K562 (cell line): ENCODE results near the gene POLR2J. TPM values are rescaled to one million over a fixed set of nuclear protein-coding genes. Genes with fewer than 3 reads are reported as not detected.

Experiments
- CXXC5 ChIP-seq: fragments of 250-450 bp; sonication (Bioruptor Pico); IDR thresholded peaks from 2 replicates; pipeline ENCODE4 v1.8.0; 2022; ENCODE audit warnings: inconsistent platforms, mild to moderate bottlenecking, moderate library complexity
- DACH1 ChIP-seq: fragments of 450-650 bp; IDR thresholded peaks from 2 replicates; pipeline ENCODE4 v1.6.1; 2018; ENCODE audit not compliant: partially characterized antibody
- ELF4 ChIP-seq: fragments of 450-650 bp; formaldehyde crosslinking; IDR thresholded peaks from 2 replicates; pipeline ENCODE4 v1.4.0; 2022; ENCODE audit warnings: missing genetic modification characterization
- FIP1L1 ChIP-seq: fragments of 200-400 bp; formaldehyde crosslinking; IDR thresholded peaks from 2 replicates; pipeline ENCODE4 v1.6.1; 2018; ENCODE audit warnings: mild to moderate bottlenecking, low read depth, low read length; ENCODE audit not compliant: poor library complexity, severe bottlenecking
- HMG20A ChIP-seq: fragments of 450-650 bp; formaldehyde crosslinking; conservative IDR thresholded peaks from 2 replicates; pipeline ENCODE4 v1.4.0; 2020; ENCODE audit warnings: mild to moderate bottlenecking, mixed read lengths
- JUND ChIP-seq, 2 experiments: IDR thresholded peaks; 2 replicates in 1 of 2; 3 replicates in 1 of 2; pipeline ENCODE4 v1.6.1; 2011; ENCODE audit warnings: borderline replicate concordance in 2 of 2, low read depth in 2 of 2, low read length in 2 of 2, improper control_type of control experiment in 1 of 2, missing biosample characterization in 1 of 2, missing genetic modification characterization in 1 of 2, missing genetic modification reagents in 1 of 2
- LEF1 ChIP-seq: fragments of 450-650 bp; IDR thresholded peaks from 2 replicates; pipeline ENCODE4 v1.6.1; 2016; ENCODE audit warnings: mild to moderate bottlenecking
- NFRKB ChIP-seq: fragments of 450-650 bp; IDR thresholded peaks from 2 replicates; pipeline ENCODE4 v1.6.1; 2016; ENCODE audit warnings: low read depth
- PHF8 ChIP-seq: fragments of 200-600 bp; sonication (generic); IDR thresholded peaks from 2 replicates; pipeline ENCODE4 v1.6.1; 2012; ENCODE audit warnings: mixed run types, mild to moderate bottlenecking, inconsistent platforms, low read length, moderate library complexity, borderline replicate concordance
- RFX5 ChIP-seq: IDR thresholded peaks from 2 replicates; pipeline ENCODE4 v1.6.1; 2011; ENCODE audit warnings: low read depth, mild to moderate bottlenecking, improper control_type of control experiment, low read length
- SIX5 ChIP-seq, 2 experiments: IDR thresholded peaks; 2 replicates each; pipeline ENCODE4 v1.6.1; 2011; ENCODE audit warnings: low read length in 2 of 2, borderline replicate concordance in 1 of 2, low read depth in 1 of 2, mild to moderate bottlenecking in 1 of 2, moderate library complexity in 1 of 2; ENCODE audit not compliant: insufficient read depth in 1 of 2
- TEAD1 ChIP-seq, 2 experiments: fragments of 450-650 bp in 1 of 2; sonication (generic) in 1 of 2; formaldehyde crosslinking; IDR thresholded peaks; 2 replicates each; pipeline versions ENCODE4 v1.4.0 to v1.8.0; 2020 to 2022; ENCODE audit warnings: mild to moderate bottlenecking in 2 of 2, missing genetic modification reagents in 1 of 2
- U2AF1 ChIP-seq: fragments of 200-400 bp; formaldehyde crosslinking; optimal IDR thresholded peaks from 2 replicates; pipeline ENCODE3; 2017; ENCODE audit warnings: mild to moderate bottlenecking, low read depth, low read length, moderate library complexity
- XRCC5 ChIP-seq: fragments of 200-400 bp; formaldehyde crosslinking; IDR thresholded peaks from 2 replicates; pipeline ENCODE4 v1.6.1; 2017; ENCODE audit warnings: low read depth, mild to moderate bottlenecking, low read length
- ZNF586 ChIP-seq: fragments of 450-650 bp; formaldehyde crosslinking; conservative IDR thresholded peaks from 2 replicates; pipeline ENCODE4 v1.4.0; 2020; ENCODE audit warnings: mild to moderate bottlenecking, moderate library complexity
- ZNF644 ChIP-seq: fragments of 200-800 bp; sonication (Bioruptor generic); IDR thresholded peaks from 2 replicates; pipeline ENCODE4 v1.6.1; 2016; ENCODE audit warnings: low read depth, missing genetic modification characterization, missing compliant biosample characterization
- ZNF79 ChIP-seq: fragments of 250-450 bp; sonication (Bioruptor Pico); IDR thresholded peaks from 2 replicates; pipeline ENCODE4 v1.4.0; 2020; ENCODE audit warnings: low read depth, mild to moderate bottlenecking, moderate library complexity
- polyA plus RNA-seq, 8 experiments: library from polyadenylated mRNA; depleted of rRNA in 4 of 8; stranded (reverse) in 5 of 8; unstranded in 3 of 8; fragments of >200 nt; fragmentation: Nextera tagmentation in 2 of 8; fragmentation: Illumina TruSeq in 1 of 8; extraction: Ambion mirVana in 2 of 8; extraction: Trizol in 1 of 8; gene quantifications; 2 replicates each; pipeline versions ENCODE4 v1.2.1 to v1.2.3, GENCODE V29; 2011 to 2014; ENCODE audit warnings: inconsistent platforms in 1 of 8, missing spikeins in 1 of 8
- total RNA-seq, 7 experiments: library from RNA; depleted of rRNA in 6 of 7; stranded (reverse); fragments of >200 nt in 6 of 7; fragmentation: Illumina TruSeq in 2 of 7; extraction: Trizol in 2 of 7; gene quantifications; 2 replicates each; pipeline versions ENCODE4 v1.2.1 to v1.2.3, GENCODE V29; 2011 to 2021; ENCODE audit warnings: low replicate concordance in 1 of 7
- TF ChIP-seq, protein P1 (sequence below): sonication (generic); formaldehyde crosslinking; IDR thresholded peaks from 2 replicates; pipeline ENCODE4 v1.8.0; 2022; ENCODE audit warnings: mild to moderate bottlenecking, missing genetic modification reagents
- TF ChIP-seq, protein P2 (sequence below): fragments of 450-650 bp; formaldehyde crosslinking; IDR thresholded peaks from 2 replicates; pipeline ENCODE4 v1.4.0; 2020; ENCODE audit warnings: mild to moderate bottlenecking, moderate library complexity
- TF ChIP-seq, protein P3 (sequence below), 2 experiments: IDR thresholded peaks; 2 replicates each; pipeline ENCODE4 v1.6.1; 2012; ENCODE audit warnings: improper control_type of control experiment in 2 of 2, low read depth in 2 of 2, low read length in 2 of 2, borderline replicate concordance in 1 of 2
- TF ChIP-seq, protein P4 (sequence below), 2 experiments: fragments of 450-650 bp in 1 of 2; sonication (generic) in 1 of 2; formaldehyde crosslinking in 1 of 2; IDR thresholded peaks in 1 of 2; conservative IDR thresholded peaks in 1 of 2; 2 replicates each; pipeline versions ENCODE4 v1.6.1 to v1.8.1; 2016 to 2023; ENCODE audit warnings: mild to moderate bottlenecking in 2 of 2, moderate library complexity in 2 of 2, inconsistent platforms in 1 of 2, missing genetic modification reagents in 1 of 2

POLR2J gene
- total and polyA plus RNA-seq, 9 of the 15 experiments (the other 6 are each of a cell fraction or from before 2014, with no cell fraction given): 32.3 to 220 (median 113) TPM

DNA sequence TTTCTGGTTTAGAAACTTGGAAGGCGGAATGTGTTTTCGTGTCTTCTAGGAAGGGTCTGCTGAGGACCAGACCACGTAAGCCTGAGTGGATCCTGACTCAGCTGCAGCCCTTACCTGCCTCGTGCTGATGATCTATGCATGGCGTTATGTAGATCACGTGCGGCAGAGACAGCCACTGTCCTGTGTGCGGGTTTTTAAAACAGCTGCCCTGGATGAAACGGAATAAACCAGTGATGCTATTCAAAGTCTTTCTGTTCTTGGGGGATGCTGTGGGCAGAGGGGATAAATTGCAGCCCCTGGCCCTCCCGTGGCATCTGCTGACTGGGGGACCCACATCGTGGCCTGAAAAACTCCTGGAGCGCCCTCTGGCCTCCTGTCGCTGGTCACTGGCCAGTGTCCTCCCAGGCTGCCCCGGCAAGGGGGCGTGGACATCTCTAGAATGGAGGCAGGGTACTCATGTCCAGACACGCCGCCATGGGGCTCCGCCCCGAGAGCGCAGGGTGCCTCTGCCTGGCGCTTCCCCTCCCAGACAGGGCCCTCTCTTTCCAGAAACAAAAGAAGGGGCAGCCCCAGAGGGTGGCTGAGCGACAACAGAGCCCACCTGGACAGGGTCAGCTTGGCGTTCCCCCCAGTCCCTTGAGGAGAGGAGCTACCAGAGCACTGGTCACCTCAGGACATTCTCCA, 27.2 kb downstream of the POLR2J start (continued):
- TF ChIP-seq, protein P1, sequence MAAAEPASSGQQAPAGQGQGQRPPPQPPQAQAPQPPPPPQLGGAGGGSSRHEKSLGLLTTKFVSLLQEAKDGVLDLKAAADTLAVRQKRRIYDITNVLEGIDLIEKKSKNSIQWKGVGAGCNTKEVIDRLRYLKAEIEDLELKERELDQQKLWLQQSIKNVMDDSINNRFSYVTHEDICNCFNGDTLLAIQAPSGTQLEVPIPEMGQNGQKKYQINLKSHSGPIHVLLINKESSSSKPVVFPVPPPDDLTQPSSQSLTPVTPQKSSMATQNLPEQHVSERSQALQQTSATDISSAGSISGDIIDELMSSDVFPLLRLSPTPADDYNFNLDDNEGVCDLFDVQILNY (CRISPR knock-in tag): no peak
- TF ChIP-seq TEAD1 (CRISPR knock-in tag; IDR thresholded peaks at IDR 0.05) (no peak), LEF1 (0 out of 2 replicates have a peak, but pooled peaks have one; percentile 26), ELF4 (CRISPR knock-in tag) (no peak), ZNF586 (CRISPR knock-in tag) (no peak), NFRKB (no peak), RFX5 (no peak), XRCC5 (no peak), FIP1L1 (no peak), ZNF644 (tag) (no peak), DACH1 (no peak), ZNF79 (CRISPR knock-in tag) (no peak), CXXC5 (peak; percentile 26), HMG20A (no peak), SIX5 (IDR thresholded peaks at IDR 0.05; ENCODE audit: borderline replicate concordance in 1 of 2, insufficient read depth in 1 of 2, low read depth in 1 of 2, low read length in 2 of 2) (no peak), U2AF1 (no peak), JUND (IDR thresholded peaks at IDR 0.05; ENCODE audit: borderline replicate concordance, low read depth, low read length) (peak; percentile 17; the same call in 1 of the 2 replicates), JUND (tag; IDR thresholded peaks at IDR 0.05; ENCODE audit: borderline replicate concordance, low read depth, low read length) (peak; percentile 9; the same call in 1 of the 3 replicates), PHF8 (peak; percentile 38; the same call in 1 of the 2 replicates)
- TF ChIP-seq, protein P2, sequence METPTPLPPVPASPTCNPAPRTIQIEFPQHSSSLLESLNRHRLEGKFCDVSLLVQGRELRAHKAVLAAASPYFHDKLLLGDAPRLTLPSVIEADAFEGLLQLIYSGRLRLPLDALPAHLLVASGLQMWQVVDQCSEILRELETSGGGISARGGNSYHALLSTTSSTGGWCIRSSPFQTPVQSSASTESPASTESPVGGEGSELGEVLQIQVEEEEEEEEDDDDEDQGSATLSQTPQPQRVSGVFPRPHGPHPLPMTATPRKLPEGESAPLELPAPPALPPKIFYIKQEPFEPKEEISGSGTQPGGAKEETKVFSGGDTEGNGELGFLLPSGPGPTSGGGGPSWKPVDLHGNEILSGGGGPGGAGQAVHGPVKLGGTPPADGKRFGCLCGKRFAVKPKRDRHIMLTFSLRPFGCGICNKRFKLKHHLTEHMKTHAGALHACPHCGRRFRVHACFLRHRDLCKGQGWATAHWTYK (CRISPR knock-in tag): no peak
- TF ChIP-seq, protein P3, sequence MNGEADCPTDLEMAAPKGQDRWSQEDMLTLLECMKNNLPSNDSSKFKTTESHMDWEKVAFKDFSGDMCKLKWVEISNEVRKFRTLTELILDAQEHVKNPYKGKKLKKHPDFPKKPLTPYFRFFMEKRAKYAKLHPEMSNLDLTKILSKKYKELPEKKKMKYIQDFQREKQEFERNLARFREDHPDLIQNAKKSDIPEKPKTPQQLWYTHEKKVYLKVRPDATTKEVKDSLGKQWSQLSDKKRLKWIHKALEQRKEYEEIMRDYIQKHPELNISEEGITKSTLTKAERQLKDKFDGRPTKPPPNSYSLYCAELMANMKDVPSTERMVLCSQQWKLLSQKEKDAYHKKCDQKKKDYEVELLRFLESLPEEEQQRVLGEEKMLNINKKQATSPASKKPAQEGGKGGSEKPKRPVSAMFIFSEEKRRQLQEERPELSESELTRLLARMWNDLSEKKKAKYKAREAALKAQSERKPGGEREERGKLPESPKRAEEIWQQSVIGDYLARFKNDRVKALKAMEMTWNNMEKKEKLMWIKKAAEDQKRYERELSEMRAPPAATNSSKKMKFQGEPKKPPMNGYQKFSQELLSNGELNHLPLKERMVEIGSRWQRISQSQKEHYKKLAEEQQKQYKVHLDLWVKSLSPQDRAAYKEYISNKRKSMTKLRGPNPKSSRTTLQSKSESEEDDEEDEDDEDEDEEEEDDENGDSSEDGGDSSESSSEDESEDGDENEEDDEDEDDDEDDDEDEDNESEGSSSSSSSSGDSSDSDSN (IDR thresholded peaks at IDR 0.05; ENCODE audit: borderline replicate concordance in 1 of 2, low read depth in 2 of 2, low read length in 2 of 2): 0 out of 4 replicates have a peak, but pooled peaks of 1 of the 2 experiments have one; percentile 32
- TF ChIP-seq, protein P4, sequence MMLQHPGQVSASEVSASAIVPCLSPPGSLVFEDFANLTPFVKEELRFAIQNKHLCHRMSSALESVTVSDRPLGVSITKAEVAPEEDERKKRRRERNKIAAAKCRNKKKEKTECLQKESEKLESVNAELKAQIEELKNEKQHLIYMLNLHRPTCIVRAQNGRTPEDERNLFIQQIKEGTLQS (IDR thresholded peaks at IDR 0.05): no peak; the same call in 1 of the 2 replicates
- TF ChIP-seq, protein P4 (CRISPR knock-in tag; conservative IDR thresholded peaks at IDR 0.05): 0 out of 2 replicates have a peak, but pooled peaks have one; percentile 38
